Measurements from ENCODE around the gene FAM204A. TPM values are rescaled to one million over a fixed set of nuclear protein-coding genes. Genes with fewer than 3 reads are reported as not detected.

The FAM204A gene
- total RNA-seq, 1 experiment from 2014 or later = 49.5 TPM

DNA sequence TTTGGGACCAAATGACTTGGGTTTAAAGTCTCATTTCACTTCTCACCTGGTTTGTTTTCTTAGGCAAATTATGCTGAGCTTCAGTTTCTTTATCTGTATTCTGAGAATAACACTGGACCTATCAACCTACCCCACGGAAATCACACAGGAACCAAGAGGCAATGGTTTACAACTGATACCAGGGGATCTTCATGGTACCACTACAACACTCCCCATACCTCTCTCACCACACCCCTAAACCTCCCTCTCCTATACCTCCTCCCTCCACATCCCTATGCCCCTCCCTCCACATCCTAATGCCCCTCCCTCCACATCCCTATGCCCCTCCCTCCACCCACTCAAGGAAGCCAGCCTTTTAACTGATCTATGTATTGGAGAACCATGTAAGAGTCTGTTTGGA, 9.9 kb downstream of the FAM204A start:
- no peak for DNase-seq (ENCODE audit: low read depth)

GRCh38 chr10:118330295-118331076, 11.6 kb downstream of the FAM204A start:
- no peak for DNase-seq (ENCODE audit: low read depth)

DNA sequence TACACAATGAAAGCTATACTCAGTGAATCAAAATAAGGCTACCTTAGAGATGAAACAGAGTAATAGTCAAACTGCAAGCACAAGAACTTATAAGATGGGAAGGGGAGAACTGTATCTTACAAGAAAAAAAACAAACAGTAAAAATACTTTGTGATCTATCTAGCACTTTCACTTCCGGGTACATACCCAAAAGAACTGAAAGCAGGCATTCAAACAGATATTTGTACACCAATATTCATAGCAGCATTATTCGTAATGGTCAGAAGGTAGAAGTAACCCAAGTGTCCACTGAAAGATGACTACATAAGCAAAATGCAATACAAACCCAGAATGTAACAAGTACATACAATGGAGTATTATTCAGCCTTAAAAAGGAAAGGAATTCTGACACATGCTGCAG, 18.0 kb downstream of the FAM204A start:
- DNase-seq (ENCODE audit: low read depth) = no peak

DNA sequence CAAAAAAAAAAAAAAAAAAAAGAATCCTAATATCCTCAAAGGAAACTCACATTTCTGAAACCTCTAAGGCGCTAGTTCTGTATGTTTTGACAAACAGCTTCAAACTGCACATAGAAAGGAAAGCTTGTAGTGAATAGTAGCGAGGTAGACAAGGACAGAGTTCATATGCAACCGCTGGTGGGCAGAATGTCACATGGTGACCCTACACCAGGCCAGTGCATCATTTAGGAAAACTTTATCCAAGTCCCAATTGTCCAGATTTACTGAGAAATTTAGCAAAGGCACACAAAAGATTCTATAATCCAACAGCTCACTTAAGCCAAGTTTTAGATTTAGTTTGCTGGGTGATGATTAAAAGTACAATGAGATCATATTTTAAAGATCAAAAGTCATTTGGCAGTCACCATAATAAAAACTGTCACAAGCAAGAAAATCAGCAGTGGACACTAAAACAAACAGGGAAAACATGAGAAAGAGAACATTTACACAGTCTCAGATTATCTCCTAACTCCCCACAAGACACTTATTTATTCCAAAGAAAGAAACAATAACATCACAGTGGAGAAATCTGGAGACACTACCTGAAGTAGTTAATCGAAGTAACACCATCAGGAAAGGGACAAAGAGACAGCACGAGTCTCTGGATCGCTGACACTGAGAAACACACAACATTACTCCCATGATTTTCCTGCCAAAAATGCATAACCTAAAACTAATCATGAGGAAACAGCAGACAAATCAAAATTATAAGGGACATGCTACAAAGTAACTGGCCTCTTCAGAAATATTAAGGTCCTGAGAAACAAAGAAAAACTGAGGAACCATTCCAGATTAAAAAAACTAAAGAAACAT, 20.2 kb downstream of the FAM204A start:
- DNase-seq (ENCODE audit: low read depth) = no peak

- no peak for DNase-seq (ENCODE audit: low read depth)
Measured at GRCh38 chr10:118315629-118316028, 26.5 kb downstream of the FAM204A start.

- DNase-seq (ENCODE audit: low read depth) = no peak
Measured at GRCh38 chr10:118314882-118315281, 27.2 kb downstream of the FAM204A start.

GRCh38 chr10:118311505-118311904, 30.6 kb downstream of the FAM204A start:
- no peak for DNase-seq (ENCODE audit: low read depth)

GRCh38 chr10:118310822-118311221, 31.3 kb downstream of the FAM204A start:
- DNase-seq (ENCODE audit: low read depth) = no peak

DNA sequence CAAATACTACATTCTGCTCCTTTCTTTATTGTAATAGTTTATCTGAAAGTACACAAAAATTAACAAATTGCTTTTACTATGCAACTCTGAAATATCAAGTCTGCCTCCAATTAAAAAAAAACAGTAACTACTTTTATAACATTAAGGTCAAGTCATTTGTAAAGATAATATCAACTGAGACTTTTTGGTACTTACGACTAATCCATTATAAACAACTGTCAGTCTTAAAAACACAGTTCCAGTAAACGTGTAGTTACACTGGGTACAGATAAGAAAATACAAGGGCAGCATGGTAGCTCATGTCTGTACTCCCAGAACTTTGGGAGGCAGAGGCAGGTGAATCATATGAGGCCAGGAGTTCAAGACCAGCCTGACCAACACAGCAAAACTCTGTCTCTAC, 32.2 kb downstream of the FAM204A start:
- DNase-seq (ENCODE audit: low read depth) = no peak

- DNase-seq (ENCODE audit: low read depth) = no peak
Measured at GRCh38 chr10:118308664-118309063, 33.5 kb downstream of the FAM204A start.

- no peak for DNase-seq (ENCODE audit: low read depth)
Measured at GRCh38 chr10:118307859-118308258, 34.3 kb downstream of the FAM204A start.

- no peak for DNase-seq (ENCODE audit: low read depth)
Measured at GRCh38 chr10:118307220-118307619, 34.9 kb downstream of the FAM204A start.

GRCh38 chr10:118305730-118306129, 36.4 kb downstream of the FAM204A start:
- no peak for DNase-seq (ENCODE audit: low read depth)

GRCh38 chr10:118304521-118304920, 37.6 kb downstream of the FAM204A start:
- DNase-seq (ENCODE audit: low read depth) = no peak

GRCh38 chr10:118301211-118301610, 40.9 kb downstream of the FAM204A start:
- no peak for DNase-seq (ENCODE audit: low read depth)

GRCh38 chr10:118300320-118300719, 41.8 kb downstream of the FAM204A start:
- DNase-seq (ENCODE audit: low read depth) = no peak

- no peak for DNase-seq (ENCODE audit: low read depth)
Measured at GRCh38 chr10:118298787-118299186, 43.3 kb downstream of the FAM204A start.

DNA sequence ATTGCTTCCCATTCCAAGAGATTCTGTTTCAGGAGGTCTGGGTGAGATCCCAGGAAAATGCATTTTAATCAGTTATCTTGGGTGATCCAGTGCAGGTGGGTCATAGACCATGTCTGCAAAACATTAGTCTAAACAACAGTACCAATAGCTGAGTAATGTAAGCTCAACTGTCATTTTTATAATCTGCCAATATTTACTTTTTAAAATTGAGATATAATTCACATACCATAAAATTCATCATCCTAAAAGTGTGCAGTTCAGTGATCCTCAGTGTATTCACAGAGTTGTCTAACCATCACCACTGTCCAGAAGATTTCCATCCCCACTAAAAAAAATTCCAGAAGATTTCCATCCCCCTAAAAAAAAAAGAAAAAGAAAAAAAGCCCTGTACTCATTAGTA, 51.0 kb downstream of the FAM204A start:
- DNase-seq (ENCODE audit: low read depth) = no peak

DNA sequence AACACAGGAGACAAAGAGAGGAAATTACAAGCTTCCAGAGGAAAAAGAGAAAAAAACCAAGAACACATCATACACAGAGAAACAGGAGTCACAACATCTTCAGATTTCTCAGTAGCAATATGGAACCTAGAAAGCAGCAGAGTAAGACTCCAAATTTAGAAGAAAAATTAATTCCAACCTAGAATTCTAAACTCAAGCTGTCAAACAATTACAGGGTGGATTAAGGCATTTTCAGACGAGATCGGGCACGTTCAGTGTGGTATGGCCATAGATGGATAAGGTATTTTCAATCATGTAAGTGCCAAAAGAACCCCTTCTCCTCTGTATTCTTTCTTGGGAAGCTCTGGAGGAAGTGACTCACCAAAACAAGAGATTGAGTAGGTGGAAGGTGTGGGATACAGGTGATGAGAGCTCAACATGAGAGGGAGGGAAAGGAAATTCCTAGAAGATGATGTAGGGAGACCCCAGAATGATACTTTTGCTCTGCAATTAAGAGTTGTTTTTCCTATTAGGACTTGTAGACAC, 51.6 kb downstream of the FAM204A start:
- no peak for DNase-seq (ENCODE audit: low read depth)

GRCh38 chr10:118287076-118287806, 54.9 kb downstream of the FAM204A start:
- DNase-seq (ENCODE audit: low read depth) = no peak

DNA sequence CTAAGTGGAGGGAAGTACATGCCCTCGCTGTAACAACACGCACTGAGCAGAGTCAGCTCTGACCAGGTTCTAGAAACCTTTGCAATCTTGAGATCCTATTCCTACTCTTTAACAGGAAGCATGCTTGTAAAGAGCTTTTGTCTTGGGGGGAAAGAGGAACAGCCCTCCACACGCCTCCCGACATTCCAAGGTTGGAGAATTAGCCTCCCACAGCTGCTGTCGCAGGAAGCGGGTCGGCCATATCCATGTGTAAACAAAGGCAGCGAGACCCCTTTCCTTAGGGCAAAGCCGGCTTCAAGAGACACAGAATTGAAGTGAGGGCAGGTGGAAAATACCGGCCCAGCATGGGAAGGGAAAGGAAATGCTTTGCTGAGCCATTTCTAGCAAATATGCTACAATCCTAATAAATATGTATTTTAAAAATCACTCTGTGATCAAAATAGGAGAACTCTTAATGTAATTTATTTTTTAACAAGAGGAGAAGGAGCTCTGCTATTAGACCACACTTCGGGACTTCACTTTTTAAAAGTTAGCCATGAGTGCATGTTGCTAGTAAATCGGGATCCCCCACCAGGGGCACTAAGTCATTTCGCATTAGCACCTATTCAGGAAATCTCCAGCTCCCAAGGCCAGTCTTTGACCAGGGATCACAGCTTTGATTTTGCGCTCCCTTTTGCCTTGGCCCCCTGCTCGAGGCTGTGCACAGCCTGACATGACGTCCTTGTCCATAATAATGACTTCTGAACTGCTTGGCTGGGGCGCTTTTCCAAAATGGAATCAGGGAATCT, 55.9 kb downstream of the FAM204A start:
- no peak for DNase-seq (ENCODE audit: low read depth)
